T47D (cell line): Measurements from ENCODE around the gene PDIA2.
"Not testable (repeated sequence)": the region's sequence is repeated elsewhere in the genome, so short reads cannot be mapped to it uniquely, and the experiment has no call there.

Source experiments
- DNase-seq, 2 experiments: peaks; one replicate each; pipeline versions ENCODE4 v3.0.0 to v3.0.0-alpha.2; 2011 to 2012; ENCODE audit warnings: low read depth in 1 of 2, low spot score in 1 of 2
- JUND ChIP-seq: IDR thresholded peaks from 2 replicates; pipeline ENCODE4 v1.6.1; 2012; ENCODE audit warnings: low read depth
- in situ Hi-C: cut with HindIII; loops from 2 replicates; pipeline ENCODE4 v1.10.0; 2016; ENCODE audit warnings: low sequenced_read_pairs, low pct_unique_long_range_greater_than_20kb

PDIA2 gene

DNA sequence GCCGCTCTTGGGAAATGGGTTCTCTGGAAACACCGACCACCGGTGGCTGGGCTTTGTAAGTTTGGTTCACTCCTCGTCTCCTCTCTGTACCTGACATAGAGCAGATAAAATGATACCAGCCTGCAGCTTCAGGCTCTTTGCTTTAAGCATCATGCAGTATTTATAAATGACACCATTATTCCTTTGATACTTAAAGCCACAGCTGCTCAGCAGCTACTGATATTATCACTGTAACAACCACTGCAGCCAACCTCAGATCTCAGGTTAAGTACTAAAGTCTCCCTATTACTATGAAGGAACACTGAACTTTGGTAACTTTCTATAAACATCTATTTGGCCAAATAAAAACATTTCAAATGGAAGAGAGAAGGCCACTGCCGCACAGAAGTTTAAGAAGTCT, 34.6 kb downstream of the PDIA2 start:
- no peak for DNase-seq
- in situ Hi-C loops, result no loop called here
- TF ChIP-seq JUND, result no peak

DNA sequence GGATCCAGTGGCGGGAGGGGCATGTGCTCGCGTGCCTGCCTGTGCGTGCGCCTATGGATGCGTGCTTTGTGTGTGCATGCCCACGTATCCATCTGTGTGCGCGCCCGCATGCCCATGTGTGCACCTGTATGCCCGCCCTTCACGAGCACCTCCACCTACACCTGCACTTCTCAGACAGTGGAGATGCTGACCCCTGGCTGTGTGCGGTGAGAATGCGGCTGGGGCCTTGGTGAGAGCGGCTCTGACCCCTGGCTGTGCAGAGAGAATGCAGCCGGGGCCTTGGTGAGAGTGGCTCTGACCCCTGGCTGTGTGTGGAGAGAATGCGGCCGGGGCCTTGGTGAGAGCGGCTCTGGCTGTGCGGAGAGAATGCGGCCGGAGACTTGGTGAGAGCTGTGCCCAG, 35.7 kb downstream of the PDIA2 start:
- in situ Hi-C loops, result no loop called here
- DNase-seq, result no peak
- no peak for TF ChIP-seq JUND

DNA sequence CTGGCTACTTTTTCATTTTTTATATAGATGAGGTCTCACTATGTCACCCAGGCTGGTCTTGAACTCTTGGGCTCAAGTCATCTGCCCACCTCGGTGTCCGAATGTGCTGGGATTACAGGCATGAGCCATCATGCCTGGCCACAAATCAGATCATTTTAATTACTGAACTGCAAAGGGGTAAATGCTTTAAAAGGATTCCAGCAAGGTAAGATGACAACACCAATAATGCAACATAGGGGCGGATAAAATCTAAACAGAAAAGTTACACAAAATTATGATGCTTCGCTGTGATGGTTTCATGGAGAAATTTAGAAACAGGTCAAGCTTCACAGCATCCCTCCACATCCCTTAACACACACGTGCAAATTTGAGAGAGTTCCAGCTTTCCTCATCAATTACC, 37.2 kb downstream of the PDIA2 start:
- no peak for DNase-seq
- in situ Hi-C loops, result no loop called here
- no peak for TF ChIP-seq JUND

DNA sequence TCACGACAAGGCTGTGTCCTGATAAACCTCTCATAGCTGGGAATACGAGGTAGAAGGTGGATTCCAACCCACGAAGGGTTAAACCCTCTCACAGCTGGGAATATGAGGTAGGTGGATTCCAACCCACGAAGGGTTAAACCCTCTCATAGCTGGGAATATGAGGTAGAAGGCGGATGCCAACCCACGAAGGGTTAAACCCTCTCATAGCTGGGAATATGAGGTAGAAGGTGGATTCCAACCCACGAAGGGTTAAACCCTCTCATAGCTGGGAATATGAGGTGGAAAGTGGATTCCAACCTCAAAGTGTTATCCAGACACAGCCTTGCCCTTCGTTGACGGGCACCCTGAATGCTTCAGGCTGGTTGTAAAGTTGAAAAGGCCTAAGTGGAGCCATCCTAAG, 38.6 kb downstream of the PDIA2 start:
- DNase-seq, result no peak
- no peak for TF ChIP-seq JUND
- in situ Hi-C loops, result no loop called here

DNA sequence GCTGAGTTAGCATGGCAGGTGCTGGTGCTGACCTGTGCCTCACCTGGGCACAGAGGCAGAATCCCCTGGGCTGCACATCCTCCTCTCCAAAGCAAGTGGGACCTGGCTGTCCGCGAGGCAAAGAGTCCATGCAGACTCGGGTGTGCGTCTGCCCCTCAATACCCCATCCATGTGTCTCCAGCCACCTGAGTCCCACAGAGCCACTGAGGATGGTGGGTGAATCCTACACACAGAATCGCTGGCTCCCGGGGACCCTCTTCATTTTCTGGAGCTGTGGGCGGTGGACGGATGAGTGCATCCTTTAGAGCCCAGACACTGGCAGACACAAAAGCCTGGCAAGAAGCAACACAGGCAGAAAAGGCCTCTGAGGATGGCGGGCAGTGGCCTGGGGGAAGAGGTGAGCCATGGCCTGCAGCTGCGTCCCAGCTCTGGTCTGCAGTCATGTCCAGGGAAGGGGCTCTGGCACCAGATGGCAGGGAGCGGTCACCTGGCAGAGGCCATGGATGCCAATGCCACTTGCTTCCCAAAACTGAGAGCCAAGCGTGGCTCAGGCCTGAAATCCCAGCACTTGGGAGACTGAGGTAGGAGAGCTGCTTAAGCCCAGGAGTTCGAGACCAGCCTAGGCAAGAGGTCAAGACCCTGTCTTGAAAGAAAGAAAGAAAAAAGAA, 39.6 kb downstream of the PDIA2 start:
- DNase-seq, result no peak
- in situ Hi-C loops, result no loop called here
- TF ChIP-seq JUND, result no peak

DNA sequence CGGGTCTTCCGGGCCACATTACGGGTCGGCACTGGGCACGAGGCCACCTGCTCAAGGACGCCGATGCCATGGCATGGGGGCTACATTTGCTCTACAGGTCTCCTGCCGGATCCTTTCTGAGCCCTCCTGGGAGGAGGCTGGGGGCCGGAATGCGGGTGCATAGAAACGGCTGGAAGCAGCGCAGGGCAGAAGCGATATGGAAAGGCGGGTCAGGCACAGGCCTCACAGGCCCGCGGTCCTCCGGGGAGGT, 41.2 kb downstream of the PDIA2 start:
- TF ChIP-seq JUND, result no peak

DNA sequence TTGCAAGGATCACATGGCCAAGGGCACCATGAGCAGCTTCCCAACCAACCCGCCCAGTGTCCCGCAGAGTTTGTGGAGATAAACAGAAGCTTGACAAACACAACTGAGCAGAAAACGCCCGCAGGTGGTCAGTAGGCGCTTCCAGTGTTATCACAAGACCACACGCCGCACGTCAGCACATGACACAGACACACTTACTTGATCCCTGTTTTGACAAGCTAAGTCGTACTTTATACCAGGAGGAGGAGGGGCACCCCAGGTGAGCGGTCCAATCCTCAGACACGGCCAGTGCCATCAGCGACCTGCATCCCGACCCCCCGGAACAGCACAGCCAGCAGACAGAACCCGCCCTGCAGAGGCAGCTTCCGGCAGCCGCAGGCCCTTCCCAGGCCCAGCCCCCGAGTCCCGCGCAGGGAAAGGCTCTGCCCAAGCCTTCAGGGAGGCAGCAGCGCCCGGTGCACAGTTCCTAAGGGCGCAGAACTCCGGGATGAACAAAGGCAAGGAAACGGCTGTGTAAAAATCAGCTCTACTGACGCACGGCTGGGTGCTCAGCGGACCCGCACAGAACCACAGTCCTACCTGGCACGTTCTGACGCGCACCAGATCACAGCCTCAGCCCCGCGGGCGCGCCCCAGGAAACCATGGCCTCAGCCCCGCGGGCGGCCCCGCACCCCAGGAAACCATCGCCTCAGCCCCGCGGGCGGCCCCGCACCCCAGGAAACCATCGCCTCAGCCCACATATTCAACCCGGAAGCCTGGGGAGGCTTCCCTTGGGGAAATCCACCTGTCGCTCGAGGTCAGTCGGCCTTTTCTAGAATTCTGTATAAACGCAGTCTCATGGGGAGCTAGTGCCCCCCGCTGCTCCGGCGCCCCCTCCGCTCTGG, 41.7 kb downstream of the PDIA2 start:
- in situ Hi-C loops, result no loop called here
- DNase-seq, result no peak
- TF ChIP-seq JUND, result no peak

More for the DNA sequence above, 41.2 kb downstream of the PDIA2 start:
- in situ Hi-C loops, result no loop called here
- no peak for DNase-seq

DNA sequence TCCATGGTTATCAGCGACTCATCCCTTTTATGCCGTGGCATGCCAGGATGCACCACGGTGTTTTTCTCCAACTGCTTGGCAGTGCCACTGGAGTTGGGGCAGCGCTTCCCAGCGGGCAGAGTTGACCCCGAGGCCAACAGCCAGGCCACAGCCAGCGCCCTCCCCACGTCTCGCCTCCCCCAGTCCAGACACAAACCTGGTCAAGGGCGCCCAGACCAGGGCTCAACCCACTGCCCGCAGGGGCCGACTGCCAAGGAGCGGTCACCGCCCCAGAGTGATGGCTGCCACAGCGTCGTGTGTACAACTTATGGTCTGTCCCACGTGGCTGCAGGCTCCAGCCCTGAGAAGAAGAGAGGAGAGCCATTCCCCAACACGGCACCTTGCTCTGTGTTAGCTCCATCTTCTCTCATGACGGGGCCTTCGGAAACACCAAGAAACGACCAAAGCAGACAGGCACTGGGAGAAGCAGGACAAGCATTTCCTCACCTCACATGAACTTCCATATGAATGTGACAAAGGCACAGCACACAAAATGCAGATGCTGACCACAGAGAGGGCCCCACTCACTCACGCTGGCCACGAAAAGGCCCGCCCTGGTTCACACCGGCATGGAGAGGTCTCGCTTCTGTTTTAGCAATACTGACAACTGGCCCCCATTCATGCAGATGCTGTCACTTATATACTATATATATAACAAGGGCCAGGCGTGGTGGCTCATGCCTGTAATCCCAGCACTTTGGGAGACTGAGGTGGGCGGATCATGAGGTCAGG, 42.6 kb downstream of the PDIA2 start:
- in situ Hi-C loops, result no loop called here
- DNase-seq, result no peak
- TF ChIP-seq JUND, result no peak

DNA sequence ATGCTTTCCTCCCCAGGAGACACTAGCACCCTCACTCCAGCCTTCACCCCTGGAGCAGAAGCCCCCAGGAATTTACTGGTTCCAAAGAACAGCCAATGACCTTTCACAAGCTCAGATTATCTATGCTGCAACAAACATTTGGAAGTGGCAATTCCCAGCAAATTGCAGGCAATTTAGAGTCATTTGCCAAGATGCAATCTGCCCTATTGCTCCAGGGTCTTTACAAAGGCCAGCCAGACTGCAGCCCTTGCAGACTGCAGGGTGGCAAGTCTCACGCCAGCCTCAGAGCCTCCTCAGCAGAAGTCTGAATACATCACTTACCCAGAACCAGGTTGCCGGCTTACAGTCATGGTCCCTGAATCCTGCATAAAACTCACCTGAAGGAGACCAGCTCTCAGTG, 47.8 kb downstream of the PDIA2 start:
- no peak for TF ChIP-seq JUND
- in situ Hi-C loops, result no loop called here
- no peak for DNase-seq

DNA sequence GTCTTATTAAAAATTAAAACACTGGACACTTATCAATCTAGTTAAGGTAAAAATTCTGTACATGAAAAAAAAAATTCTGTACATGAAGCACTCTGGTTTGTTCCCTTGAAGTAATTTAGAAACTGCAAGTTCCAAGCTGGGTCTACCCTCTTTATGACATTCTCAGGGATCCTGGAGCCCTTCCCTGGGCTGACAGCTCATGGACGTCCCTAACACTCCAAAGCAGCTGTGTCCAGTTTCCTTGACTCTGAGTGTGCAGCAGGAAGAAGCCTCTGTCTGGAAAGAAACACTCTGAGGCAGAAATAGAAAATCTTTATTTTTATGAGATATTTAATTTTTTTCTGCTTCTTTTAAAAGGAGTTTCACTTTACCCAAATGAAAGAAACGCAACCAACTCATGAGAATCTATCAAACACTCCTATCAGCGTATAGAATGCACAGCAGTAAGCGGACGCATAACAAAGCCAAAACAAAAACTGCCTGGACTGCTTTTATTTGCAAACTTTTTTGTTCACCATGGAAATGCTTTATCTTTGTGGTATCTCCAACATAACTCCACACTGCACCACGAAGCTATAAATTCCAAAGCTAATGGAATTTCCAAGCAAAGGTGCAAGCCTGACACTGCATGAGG, 48.3 kb downstream of the PDIA2 start:
- in situ Hi-C loops, DNase-seq: not testable (repeated sequence)

DNA sequence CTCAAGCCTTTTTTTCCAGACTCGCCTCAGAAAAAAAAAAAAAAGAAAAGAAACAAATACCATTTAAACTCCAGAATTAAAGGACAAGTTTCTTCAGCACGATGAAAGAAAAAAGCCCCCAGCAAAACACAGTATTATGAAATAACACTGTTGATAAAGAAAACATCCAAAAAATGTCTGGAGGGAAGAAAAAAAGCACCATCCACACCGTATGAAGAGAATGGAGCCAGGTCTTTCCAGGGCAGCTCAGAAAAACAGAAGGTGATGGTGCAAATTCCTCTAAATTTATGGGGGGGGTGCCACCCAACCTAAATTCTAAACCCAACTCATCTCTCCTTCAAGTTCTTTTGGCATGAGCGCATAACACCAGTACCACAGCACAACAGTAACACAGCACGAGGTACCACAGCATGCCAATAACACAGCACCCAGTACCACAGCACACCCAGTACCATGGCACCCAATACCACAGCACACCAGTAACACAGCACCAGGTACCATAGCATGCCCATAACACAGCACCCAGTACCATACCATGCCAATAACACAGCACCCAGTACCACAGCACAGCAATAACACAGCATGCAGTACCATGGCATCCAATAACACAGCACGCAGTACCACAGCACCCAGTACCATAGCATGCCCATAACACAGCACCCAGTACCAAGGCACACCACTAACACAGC, 50.6 kb downstream of the PDIA2 start:
- no peak for DNase-seq
- in situ Hi-C loops, result no loop called here
- TF ChIP-seq JUND, result no peak

DNA sequence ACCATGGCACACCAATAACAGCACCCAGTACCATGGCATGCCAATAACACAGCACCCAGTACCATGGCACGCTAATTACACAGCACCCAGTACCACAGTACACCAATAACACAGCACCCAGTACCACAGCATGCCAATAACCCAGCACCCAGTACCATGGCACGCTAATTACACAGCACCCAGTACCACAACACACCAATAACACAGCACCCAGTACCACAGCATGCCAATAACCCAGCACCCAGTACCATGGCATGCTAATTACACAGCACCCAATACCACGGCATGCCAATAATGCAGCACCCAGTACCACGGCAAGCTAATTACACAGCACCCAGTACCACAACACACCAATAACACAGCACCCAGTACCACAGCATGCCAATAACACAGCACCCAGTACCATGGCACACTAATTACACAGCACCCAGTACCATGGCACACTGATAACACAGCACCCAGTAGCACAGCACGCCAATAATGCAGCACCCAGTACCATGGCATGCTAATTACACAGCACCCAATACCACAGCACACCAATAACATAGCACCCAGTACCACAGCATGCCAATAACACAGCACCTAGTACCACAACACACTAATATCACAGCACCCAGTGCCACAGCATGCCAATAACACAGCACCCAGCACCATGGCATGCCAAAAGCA, 51.3 kb downstream of the PDIA2 start:
- in situ Hi-C loops, DNase-seq: not testable (repeated sequence)

DNA sequence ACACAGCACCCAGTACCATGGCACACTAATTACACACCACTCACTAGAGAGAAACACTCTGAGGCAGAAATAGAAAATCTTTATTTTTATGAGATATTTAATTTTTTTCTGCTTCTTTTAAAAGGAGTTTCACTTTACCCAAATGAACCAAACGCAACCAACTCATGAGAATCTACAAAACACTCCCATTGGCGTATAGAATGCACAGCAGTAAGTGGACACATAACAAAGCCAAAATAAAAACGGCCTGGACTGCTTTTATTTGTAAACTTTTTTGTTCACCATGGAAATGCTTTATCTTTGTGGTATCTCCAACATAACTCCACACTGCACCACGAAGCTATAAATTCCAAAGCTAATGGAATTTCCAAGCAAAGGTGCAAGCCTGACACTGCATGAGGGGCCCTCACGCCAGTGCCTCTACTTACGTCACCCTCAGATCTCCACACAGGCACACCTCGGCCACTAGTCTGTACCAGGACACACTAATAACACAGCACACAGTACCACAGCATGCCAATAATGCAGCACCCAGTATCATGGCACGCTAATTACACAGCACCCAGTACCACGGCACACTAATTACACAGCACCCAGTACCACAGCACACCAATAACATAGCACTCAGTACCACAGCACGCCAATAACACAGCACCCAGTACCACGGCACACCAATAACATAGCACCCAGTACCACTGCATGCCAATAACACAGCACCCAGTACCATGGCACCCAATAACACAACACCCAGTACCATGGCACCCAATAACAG, 52.1 kb downstream of the PDIA2 start:
- in situ Hi-C loops, DNase-seq: not testable (repeated sequence)
